GM21528 (cell line): ENCODE results near the gene CLSTN1.
A peak's percentile ranks its signal among the peaks of the same experiment; 100 is the strongest.
"Not testable (repeated sequence)": the region's sequence is repeated elsewhere in the genome, so short reads cannot be mapped to it uniquely, and the experiment has no call there.

Experiments
- ATAC-seq: cut with Tn5 transposase; IDR thresholded peaks from one replicate; pipeline ENCODE4 v1.9.1; 2021; ENCODE audit warnings: mild to moderate bottlenecking, moderate library complexity; ENCODE audit not compliant: unreplicated experiment, low FRiP score

Gene CLSTN1

GRCh38 chr1:9803003-9803918, 20.5 kb downstream of the CLSTN1 start:
- ATAC-seq: not testable (repeated sequence)

- ATAC-seq: no peak
Observed at GRCh38 chr1:9801909-9802308, 21.9 kb downstream of the CLSTN1 start.

GRCh38 chr1:9798236-9799130, 25.3 kb downstream of the CLSTN1 start:
- no peak for ATAC-seq

GRCh38 chr1:9797049-9797448, 26.7 kb downstream of the CLSTN1 start:
- ATAC-seq: no peak

GRCh38 chr1:9794081-9794480, 29.7 kb downstream of the CLSTN1 start:
- no peak for ATAC-seq

- ATAC-seq: no peak
Observed at GRCh38 chr1:9793291-9793690, 30.5 kb downstream of the CLSTN1 start.

- no peak for ATAC-seq
Observed at GRCh38 chr1:9792156-9793042, 31.4 kb downstream of the CLSTN1 start.

- not testable (repeated sequence) for ATAC-seq
Observed at GRCh38 chr1:9789700-9790099, 34.1 kb downstream of the CLSTN1 start.

GRCh38 chr1:9787702-9788101, 36.1 kb downstream of the CLSTN1 start:
- ATAC-seq: peak; percentile 73

GRCh38 chr1:9785406-9785805, 38.4 kb downstream of the CLSTN1 start:
- no peak for ATAC-seq

GRCh38 chr1:9784508-9785133, 39.1 kb downstream of the CLSTN1 start:
- ATAC-seq: no peak

- ATAC-seq: no peak
Observed at GRCh38 chr1:9782897-9783296, 40.9 kb downstream of the CLSTN1 start.

GRCh38 chr1:9782116-9782751, 41.5 kb downstream of the CLSTN1 start:
- ATAC-seq: no peak

- ATAC-seq: no peak
Observed at GRCh38 chr1:9780554-9781110, 43.1 kb downstream of the CLSTN1 start.

GRCh38 chr1:9778905-9779304, 44.9 kb downstream of the CLSTN1 start:
- ATAC-seq: no peak

- ATAC-seq: no peak
Observed at GRCh38 chr1:9776685-9777084, 47.1 kb downstream of the CLSTN1 start.

GRCh38 chr1:9774712-9775679, 48.8 kb downstream of the CLSTN1 start:
- no peak for ATAC-seq

- ATAC-seq: no peak
Observed at GRCh38 chr1:9770298-9770697, 53.5 kb downstream of the CLSTN1 start.
